HepG2 (cell line): Measurements from ENCODE around the gene KMT2D. TPM values are rescaled to one million over a fixed set of nuclear protein-coding genes. Genes with fewer than 3 reads are reported as not detected.
A peak's percentile ranks its signal among the peaks of the same experiment; 100 is the strongest.

Experiments used
- ATAC-seq: fragments of 200-7000 bp; cut with Tn5 transposase; 3 replicates; pipeline ENCODE4 v1.9.1; 2020; ENCODE audit warnings: mild to moderate bottlenecking, moderate library complexity
- BruUV-seq: library from RNA; stranded (reverse); fragments of 400-500 nt; replicated peaks from 2 replicates; lab custom pipeline; 2021; lab: Mats Ljungman, UMichigan
- CTCF ChIA-PET: fragments of 300-600 bp; formaldehyde crosslinking; extraction: SDS; loops from one replicate; lab custom pipeline; 2021; ENCODE audit warnings: low total read pairs, inconsistent platforms, low intra/inter-chr PET ratio; lab: Yijun Ruan, JAX
- POLR2A ChIA-PET: fragments of 350-600 bp; sonication (Branson Sonifier 250); formaldehyde crosslinking; loops from one replicate; lab custom pipeline; 2020; ENCODE audit warnings: antibody characterized with exemption, inconsistent platforms; lab: Yijun Ruan, JAX
- DNase-seq: peaks from one replicate; pipeline ENCODE4 v3.0.0-alpha.2; 2015; ENCODE audit warnings: low spot score
- FAIRE-seq: peaks from 3 replicates; lab custom pipeline; 2011; peaks lifted over from hg19 to GRCh38; lab: Jason Lieb, UNC
- H2AFZ ChIP-seq: one replicate; pipeline ENCODE4 v1.6.1; 2011; ENCODE audit warnings: low read length, inconsistent platforms
- H3K27ac ChIP-seq: fragments of 300-600 bp; 3 replicates; pipeline ENCODE4 v1.8.0; 2011; ENCODE audit warnings: mixed run types, mild to moderate bottlenecking, mixed read lengths, low read length, inconsistent platforms; ENCODE audit not compliant: insufficient read depth; ENCODE audit errors: extremely low read length
- H3K27me3 ChIP-seq, 2 experiments: fragments of 200-600 bp in 1 of 2; 2 replicates in 1 of 2; 3 replicates in 1 of 2; pipeline versions ENCODE4 v1.6.0 to v1.8.0; 2011; ENCODE audit warnings: low read length in 2 of 2, mild to moderate bottlenecking in 2 of 2, moderate library complexity in 2 of 2, inconsistent platforms in 1 of 2; ENCODE audit not compliant: insufficient read depth in 2 of 2, control insufficient read depth in 1 of 2
- H3K36me3 ChIP-seq, 2 experiments: fragments of 200-600 bp in 1 of 2; replicated peaks in 1 of 2; 2 replicates in 1 of 2; 3 replicates in 1 of 2; pipeline versions ENCODE4 v1.5.1 to v1.8.0; 2011; ENCODE audit warnings: low read length in 2 of 2, inconsistent platforms in 1 of 2; ENCODE audit not compliant: insufficient read depth in 2 of 2, control insufficient read depth in 1 of 2
- H3K4me1 ChIP-seq: 2 replicates; pipeline ENCODE4 v1.5.1; 2012; ENCODE audit warnings: low read length, inconsistent platforms; ENCODE audit not compliant: insufficient read depth
- H3K4me2 ChIP-seq: 2 replicates; pipeline ENCODE4 v1.6.0; 2011; ENCODE audit warnings: low read depth, low read length, inconsistent platforms
- H3K4me3 ChIP-seq, 3 experiments: fragments of 200-600 bp in 1 of 3; sonication (generic), shearing (Covaris generic) in 1 of 3; replicated peaks in 1 of 3; 2 replicates each; pipeline ENCODE4 v1.5.1; 2011 to 2016; ENCODE audit warnings: low read length in 3 of 3, inconsistent platforms in 2 of 3, low read depth in 2 of 3, mild to moderate bottlenecking in 2 of 3, control low read depth in 1 of 3, mixed read lengths in 1 of 3; ENCODE audit not compliant: insufficient read depth in 1 of 3
- H3K79me2 ChIP-seq: one replicate; pipeline ENCODE4 v1.6.1; 2011; ENCODE audit warnings: low read length, inconsistent platforms; ENCODE audit not compliant: insufficient read depth
- H3K9ac ChIP-seq: 2 replicates; pipeline ENCODE4 v1.6.0; 2011; ENCODE audit warnings: mild to moderate bottlenecking, low read depth, low read length, inconsistent platforms; ENCODE audit not compliant: insufficient read depth
- H3K9me3 ChIP-seq: 2 replicates; pipeline ENCODE4 v1.5.1; 2012; ENCODE audit warnings: mild to moderate bottlenecking, low read length
- H4K20me1 ChIP-seq: 2 replicates; pipeline ENCODE4 v1.6.0; 2011; ENCODE audit warnings: inconsistent platforms, mild to moderate bottlenecking, low read length, moderate library complexity; ENCODE audit not compliant: insufficient read depth
- AGO2 ChIP-seq: fragments of 200-400 bp; formaldehyde crosslinking; optimal IDR thresholded peaks from 2 replicates; pipeline ENCODE3; 2017; ENCODE audit warnings: mild to moderate bottlenecking, low read depth, low read length, moderate library complexity
- HNRNPL ChIP-seq: fragments of 200-400 bp; formaldehyde crosslinking; IDR thresholded peaks from 2 replicates; pipeline ENCODE4 v1.6.1; 2017; ENCODE audit warnings: mild to moderate bottlenecking, low read depth, low read length
- PCBP2 ChIP-seq: fragments of 200-400 bp; formaldehyde crosslinking; optimal IDR thresholded peaks from 2 replicates; pipeline ENCODE3; 2018; ENCODE audit warnings: low read length, low read depth; ENCODE audit not compliant: poor library complexity, severe bottlenecking
- WGBS: methylation state at CpG from one replicate; pipeline ENCODE4 v1.1.6; 2017; ENCODE audit warnings: low lambda C conversion rate; 5-methylcytosine and 5-hydroxymethylcytosine counted together
- in situ Hi-C: cut with HindIII; loops from 2 replicates; pipeline ENCODE4 v1.10.0; 2017; ENCODE audit warnings: low pct_unique_long_range_greater_than_20kb; ENCODE audit not compliant: extremely low pct_ligation_motif_present
- intact Hi-C: fragments of 100-400 bp; cut with micrococcal nuclease; formaldehyde crosslinking; loops from one replicate; pipeline ENCODE4 v1.10.0; 2022; ENCODE audit not compliant: unreplicated experiment
- polyA plus RNA-seq, 8 experiments: library from polyadenylated mRNA; depleted of rRNA in 3 of 8; stranded (reverse) in 7 of 8; unstranded in 1 of 8; fragments of >200 nt; fragmentation: Illumina TruSeq in 4 of 8; extraction: Trizol in 4 of 8; gene quantifications; 2 replicates each; pipeline versions ENCODE4 v1.2.1 to v1.2.3, GENCODE V29; 2011 to 2016; ENCODE audit warnings: low read depth in 4 of 8, missing spikeins in 1 of 8, mixed read lengths in 1 of 8; ENCODE audit not compliant: insufficient read depth in 1 of 8
- total RNA-seq, 5 experiments: library from RNA; depleted of rRNA; stranded (reverse); fragments of >200 nt; fragmentation: Illumina TruSeq; extraction: Trizol; gene quantifications; 2 replicates each; pipeline ENCODE4 v1.2.3, GENCODE V29; 2016; ENCODE audit warnings: low read depth in 1 of 5
- TF ChIP-seq, protein P1 (sequence below): sonication (generic); formaldehyde crosslinking; IDR thresholded peaks from 2 replicates; pipeline ENCODE4 v1.5.1; 2020; ENCODE audit warnings: mild to moderate bottlenecking, missing genetic modification reagents, moderate library complexity

Gene KMT2D
- total and polyA plus RNA-seq, 2 of the 13 experiments (the other 11 are each of a cell fraction or from before 2014, with no cell fraction given), result 8.1 to 10.4 TPM

GRCh38 chr12:49094160-49094974 is 33.8 kb upstream of the KMT2D start, which contains the start of gene DHH:
Gene DHH (minus strand): TSS chr12:49094801. CDS start chr12:49094512, 289 bp downstream.
- FAIRE-seq (no peak), ATAC-seq (peak; percentile 4; the same call in 2 of the 3 replicates), DNase-seq (no peak)
- H2AFZ ChIP-seq, result no peak within 1 kb of the TSS
- H3K9me3 ChIP-seq, result no peaks in the 10 kb centered on the region
- peak within 1 kb of the TSS; percentile 46; the same call in 1 of the 2 replicates for H3K4me2 ChIP-seq
- in situ Hi-C loops, result no loop called here
- peak within 1 kb of the TSS in 1 of 3 experiments; percentile 3; a peak in 1 of 6 replicates for H3K4me3 ChIP-seq
- H3K4me1 ChIP-seq, result peaks cover 40% of the 10 kb centered on the region
- WGBS, result 20% methylated on average over 4 of the region's 49 CpGs
- H4K20me1 ChIP-seq, result peaks cover 5% of the 10 kb centered on the region; the same call in 1 of the 2 replicates
- TF ChIP-seq PCBP2, result no peak
- TF ChIP-seq AGO2, result peak; percentile 14
- TF ChIP-seq HNRNPL, result peak; percentile 66; the same call in 1 of the 2 replicates
- TF ChIP-seq, protein P1, sequence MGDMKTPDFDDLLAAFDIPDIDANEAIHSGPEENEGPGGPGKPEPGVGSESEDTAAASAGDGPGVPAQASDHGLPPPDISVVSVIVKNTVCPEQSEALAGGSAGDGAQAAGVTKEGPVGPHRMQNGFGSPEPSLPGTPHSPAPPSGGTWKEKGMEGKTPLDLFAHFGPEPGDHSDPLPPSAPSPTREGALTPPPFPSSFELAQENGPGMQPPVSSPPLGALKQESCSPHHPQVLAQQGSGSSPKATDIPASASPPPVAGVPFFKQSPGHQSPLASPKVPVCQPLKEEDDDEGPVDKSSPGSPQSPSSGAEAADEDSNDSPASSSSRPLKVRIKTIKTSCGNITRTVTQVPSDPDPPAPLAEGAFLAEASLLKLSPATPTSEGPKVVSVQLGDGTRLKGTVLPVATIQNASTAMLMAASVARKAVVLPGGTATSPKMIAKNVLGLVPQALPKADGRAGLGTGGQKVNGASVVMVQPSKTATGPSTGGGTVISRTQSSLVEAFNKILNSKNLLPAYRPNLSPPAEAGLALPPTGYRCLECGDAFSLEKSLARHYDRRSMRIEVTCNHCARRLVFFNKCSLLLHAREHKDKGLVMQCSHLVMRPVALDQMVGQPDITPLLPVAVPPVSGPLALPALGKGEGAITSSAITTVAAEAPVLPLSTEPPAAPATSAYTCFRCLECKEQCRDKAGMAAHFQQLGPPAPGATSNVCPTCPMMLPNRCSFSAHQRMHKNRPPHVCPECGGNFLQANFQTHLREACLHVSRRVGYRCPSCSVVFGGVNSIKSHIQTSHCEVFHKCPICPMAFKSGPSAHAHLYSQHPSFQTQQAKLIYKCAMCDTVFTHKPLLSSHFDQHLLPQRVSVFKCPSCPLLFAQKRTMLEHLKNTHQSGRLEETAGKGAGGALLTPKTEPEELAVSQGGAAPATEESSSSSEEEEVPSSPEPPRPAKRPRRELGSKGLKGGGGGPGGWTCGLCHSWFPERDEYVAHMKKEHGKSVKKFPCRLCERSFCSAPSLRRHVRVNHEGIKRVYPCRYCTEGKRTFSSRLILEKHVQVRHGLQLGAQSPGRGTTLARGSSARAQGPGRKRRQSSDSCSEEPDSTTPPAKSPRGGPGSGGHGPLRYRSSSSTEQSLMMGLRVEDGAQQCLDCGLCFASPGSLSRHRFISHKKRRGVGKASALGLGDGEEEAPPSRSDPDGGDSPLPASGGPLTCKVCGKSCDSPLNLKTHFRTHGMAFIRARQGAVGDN (CRISPR knock-in tag), result peak; percentile 26; the same call in 1 of the 2 replicates
- peaks cover 11 to 56% of the 10 kb centered on the region in 2 experiments; a peak in 4 of 5 replicates for H3K27me3 ChIP-seq
- no TSS peak for BruUV-seq
- no peaks in the 10 kb centered on the region for H3K79me2 ChIP-seq
- H3K27ac ChIP-seq, result no peak within 1 kb of the TSS
- ChIA-PET POLR2A (interaction anchor here (1.3 to 1.4 kb wide), 2 partner anchors 14 to 17 kb away, joined by 4 read pairs; no protein-coding TSS in a partner anchor), CTCF (no interaction called here)
- no peak within 1 kb of the TSS for H3K9ac ChIP-seq
- intact Hi-C loops, result no loop called here
- H3K36me3 ChIP-seq, result peaks cover 0 to 6% of the 10 kb centered on the region in 2 experiments; a peak in 1 of 5 replicates
